SU-DHL-6 (cell line): ENCODE data around the gene SPATA7.

Experiments used
- EZH2phosphoT487 ChIP-seq: fragments of 200-600 bp; sonication (generic), shearing (Covaris generic); conservative IDR thresholded peaks from 2 replicates; pipeline ENCODE4 v1.6.1; 2018; ENCODE audit warnings: mild to moderate bottlenecking, antibody characterized with exemption, low read length, moderate library complexity, mixed read lengths
- TF ChIP-seq, protein P1 (sequence below): fragments of 200-600 bp; sonication (generic); IDR thresholded peaks from one replicate; pipeline ENCODE4 v1.5.1; 2017; ENCODE audit warnings: antibody characterized with exemption, mild to moderate bottlenecking, low read length, moderate library complexity; ENCODE audit not compliant: insufficient read depth, poor library complexity, severe bottlenecking

DNA sequence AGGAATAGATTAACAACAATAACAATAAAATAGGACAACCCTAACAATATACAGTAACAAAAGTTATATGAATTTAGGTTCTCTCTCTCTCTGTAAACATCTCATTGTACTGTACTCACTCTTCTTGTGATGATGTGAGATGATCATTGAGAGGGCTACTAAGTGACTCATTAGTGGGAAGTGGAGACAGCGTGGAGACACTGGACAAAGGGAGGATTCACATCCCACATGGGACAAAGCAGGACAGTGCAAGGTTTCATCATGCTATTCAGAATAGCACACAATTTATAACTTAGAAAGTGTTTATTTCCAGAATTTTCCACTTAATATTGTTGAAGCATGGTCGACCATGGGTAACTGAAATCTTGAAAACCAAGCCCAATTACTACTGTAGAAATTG is 26.0 kb upstream of the SPATA7 start:
- TF ChIP-seq EZH2phosphoT487: no peak
- TF ChIP-seq, protein P1, sequence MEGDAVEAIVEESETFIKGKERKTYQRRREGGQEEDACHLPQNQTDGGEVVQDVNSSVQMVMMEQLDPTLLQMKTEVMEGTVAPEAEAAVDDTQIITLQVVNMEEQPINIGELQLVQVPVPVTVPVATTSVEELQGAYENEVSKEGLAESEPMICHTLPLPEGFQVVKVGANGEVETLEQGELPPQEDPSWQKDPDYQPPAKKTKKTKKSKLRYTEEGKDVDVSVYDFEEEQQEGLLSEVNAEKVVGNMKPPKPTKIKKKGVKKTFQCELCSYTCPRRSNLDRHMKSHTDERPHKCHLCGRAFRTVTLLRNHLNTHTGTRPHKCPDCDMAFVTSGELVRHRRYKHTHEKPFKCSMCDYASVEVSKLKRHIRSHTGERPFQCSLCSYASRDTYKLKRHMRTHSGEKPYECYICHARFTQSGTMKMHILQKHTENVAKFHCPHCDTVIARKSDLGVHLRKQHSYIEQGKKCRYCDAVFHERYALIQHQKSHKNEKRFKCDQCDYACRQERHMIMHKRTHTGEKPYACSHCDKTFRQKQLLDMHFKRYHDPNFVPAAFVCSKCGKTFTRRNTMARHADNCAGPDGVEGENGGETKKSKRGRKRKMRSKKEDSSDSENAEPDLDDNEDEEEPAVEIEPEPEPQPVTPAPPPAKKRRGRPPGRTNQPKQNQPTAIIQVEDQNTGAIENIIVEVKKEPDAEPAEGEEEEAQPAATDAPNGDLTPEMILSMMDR: no peak
